Measurements from ENCODE around the gene TCF4.
A peak's percentile ranks its signal among the peaks of the same experiment; 100 is the strongest.

TCF4 gene

DNA sequence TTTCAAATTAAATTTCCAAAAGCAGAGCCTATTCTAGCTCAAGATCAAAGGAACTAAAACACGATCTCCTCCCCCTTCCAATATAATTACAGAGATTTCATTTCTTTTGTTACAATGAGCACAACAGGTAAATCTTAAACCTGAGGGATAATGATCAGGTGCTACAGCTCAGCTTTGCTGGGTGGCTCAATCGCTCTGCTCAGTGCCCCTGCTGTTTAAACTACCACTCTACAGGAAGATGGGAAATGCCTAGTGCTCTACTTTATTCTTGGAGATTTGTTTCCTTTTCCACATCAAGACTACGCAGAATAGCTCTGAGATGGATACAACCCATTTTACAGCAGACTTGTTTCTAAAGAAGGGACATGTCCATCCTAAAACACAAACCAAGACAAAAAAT lies 162.3 kb downstream of the TCF4 start:
- H3K4me3 ChIP-seq (ENCODE audit: control insufficient read depth, low read depth, low read length): no peak overlapping the region
- TF ChIP-seq, protein P1, sequence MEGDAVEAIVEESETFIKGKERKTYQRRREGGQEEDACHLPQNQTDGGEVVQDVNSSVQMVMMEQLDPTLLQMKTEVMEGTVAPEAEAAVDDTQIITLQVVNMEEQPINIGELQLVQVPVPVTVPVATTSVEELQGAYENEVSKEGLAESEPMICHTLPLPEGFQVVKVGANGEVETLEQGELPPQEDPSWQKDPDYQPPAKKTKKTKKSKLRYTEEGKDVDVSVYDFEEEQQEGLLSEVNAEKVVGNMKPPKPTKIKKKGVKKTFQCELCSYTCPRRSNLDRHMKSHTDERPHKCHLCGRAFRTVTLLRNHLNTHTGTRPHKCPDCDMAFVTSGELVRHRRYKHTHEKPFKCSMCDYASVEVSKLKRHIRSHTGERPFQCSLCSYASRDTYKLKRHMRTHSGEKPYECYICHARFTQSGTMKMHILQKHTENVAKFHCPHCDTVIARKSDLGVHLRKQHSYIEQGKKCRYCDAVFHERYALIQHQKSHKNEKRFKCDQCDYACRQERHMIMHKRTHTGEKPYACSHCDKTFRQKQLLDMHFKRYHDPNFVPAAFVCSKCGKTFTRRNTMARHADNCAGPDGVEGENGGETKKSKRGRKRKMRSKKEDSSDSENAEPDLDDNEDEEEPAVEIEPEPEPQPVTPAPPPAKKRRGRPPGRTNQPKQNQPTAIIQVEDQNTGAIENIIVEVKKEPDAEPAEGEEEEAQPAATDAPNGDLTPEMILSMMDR (conservative IDR thresholded peaks at IDR 0.05; ENCODE audit: control insufficient read depth, insufficient read depth, low read depth, low read length): no peak
- no peak for DNase-seq (ENCODE audit: low read depth)

DNA sequence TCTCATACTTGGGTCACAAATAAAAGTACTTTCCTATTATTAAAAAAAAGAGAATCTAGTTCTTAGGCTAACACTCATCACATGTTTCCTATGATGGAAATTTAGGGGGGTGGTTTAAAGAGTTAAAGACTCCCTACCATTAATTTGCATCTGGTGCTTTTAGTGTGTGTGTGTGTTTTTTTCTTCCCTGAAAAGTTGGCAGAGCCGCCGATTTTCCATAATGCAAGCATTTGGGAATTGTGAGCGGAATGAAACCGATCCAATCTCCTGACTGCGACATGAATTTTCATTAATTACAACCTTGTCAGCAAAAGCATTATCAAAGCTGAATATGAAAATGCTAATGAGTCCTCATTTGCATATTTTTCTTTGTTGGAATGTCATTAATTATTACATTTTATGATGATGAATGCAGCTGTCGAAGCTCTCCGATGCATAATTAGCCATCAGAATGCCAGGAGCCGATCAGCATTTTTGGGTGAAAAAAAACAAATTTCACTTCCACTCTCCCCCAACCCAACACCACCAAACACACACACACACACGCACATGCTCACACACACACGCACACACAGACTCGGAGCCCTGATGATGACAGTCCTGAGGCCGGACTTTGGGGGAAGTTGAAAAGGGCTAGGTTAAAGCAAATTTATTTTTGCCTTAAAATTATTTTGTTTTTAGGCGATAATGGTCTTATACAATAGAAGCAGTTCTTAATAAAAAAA lies 165.4 kb downstream of the TCF4 start:
- H3K4me3 ChIP-seq (ENCODE audit: control insufficient read depth, low read depth, low read length): peak overlapping the region; percentile 63
- DNase-seq (ENCODE audit: low read depth): peak; percentile 61
- TF ChIP-seq, protein P1 (conservative IDR thresholded peaks at IDR 0.05; ENCODE audit: control insufficient read depth, insufficient read depth, low read depth, low read length): no peak

DNA sequence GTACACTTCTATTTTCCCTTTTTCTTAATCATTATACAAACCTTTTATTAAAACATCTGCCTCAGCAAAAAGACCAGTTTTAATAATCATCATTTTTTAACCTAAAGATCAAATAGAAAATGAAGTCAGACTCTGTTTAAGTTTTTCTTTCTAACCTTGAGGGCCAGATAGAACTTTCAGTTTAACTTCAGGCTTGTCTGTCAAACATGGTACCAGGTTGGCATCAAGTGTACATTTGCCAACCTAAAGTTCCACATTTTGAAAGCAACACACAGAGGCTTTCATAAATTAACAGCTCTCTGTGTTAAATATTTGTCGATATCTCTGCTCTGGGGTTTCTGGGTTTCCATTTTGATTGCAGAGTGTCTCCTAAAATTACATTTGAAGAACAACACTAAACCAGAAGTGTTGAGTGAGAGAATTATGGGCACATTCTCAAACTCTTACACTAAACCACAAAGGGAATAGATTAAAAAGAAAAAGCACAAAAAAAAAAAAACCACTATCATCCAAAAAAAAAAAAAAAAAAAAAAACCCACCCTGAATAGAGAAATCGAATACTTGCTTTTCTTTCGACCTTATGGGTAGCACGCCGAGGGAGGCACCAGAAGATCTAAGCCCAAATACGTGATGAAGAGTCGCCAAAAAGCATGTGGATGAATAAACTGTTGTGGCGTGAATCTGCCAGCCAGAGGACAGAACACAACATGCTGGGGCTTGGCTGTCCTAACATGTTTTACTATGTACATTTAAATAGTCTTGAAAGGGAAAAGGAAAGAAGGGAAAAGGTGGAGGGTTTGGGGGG lies 166.2 kb downstream of the TCF4 start:
- peak overlapping the region; percentile 63 for H3K4me3 ChIP-seq (ENCODE audit: control insufficient read depth, low read depth, low read length)
- TF ChIP-seq, protein P1 (conservative IDR thresholded peaks at IDR 0.05; ENCODE audit: control insufficient read depth, insufficient read depth, low read depth, low read length): no peak
- peak; percentile 74 for DNase-seq (ENCODE audit: low read depth)

DNA sequence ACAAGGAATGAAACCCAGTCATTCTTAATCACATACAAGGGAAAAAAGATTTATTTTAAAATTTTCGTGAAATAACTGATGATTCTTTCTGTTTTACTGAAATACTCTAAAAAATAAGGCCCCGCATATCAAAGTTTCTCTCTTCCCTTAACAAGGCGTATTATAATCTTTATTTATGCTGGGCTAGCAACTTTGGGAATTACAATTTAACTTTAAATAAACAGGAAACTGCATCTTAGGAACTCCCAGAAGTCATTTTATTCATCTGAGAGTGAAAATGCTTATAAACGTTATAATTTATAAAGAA lies 166.7 kb downstream of the TCF4 start:
- peak overlapping the region; percentile 63 for H3K4me3 ChIP-seq (ENCODE audit: control insufficient read depth, low read depth, low read length)
- no peak for DNase-seq (ENCODE audit: low read depth)
- TF ChIP-seq, protein P1 (conservative IDR thresholded peaks at IDR 0.05; ENCODE audit: control insufficient read depth, insufficient read depth, low read depth, low read length): no peak

DNA sequence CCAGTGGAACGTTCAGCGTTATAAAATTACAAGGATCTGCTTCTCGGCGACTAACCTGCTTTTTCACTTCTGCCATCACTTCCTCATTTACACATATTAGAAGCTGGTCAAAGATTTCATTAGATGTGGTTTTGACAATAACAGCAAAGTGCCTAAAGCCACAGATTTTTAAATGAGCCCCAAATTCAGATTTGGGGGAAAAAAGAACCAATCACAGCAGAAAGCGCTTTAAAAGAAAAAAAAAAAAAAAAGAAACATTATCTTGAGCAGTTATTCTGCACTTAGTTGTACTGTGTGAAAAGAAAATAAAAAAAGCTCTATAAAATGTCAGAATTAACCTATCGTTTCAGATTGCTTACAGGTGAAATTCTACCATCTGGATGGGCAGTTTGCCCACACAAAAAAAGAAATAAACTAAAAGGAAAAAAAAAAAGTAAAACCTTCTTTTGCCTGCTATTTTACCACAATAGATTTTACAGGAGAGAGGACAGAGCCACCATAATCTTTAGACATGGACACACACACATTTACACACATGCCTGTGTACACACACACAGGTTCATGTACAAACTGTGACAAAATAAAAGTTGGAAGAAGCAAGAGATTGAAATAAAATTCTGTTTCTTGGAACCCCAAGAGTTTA lies 167.2 kb downstream of the TCF4 start:
- peak overlapping the region; percentile 30 for H3K4me3 ChIP-seq (ENCODE audit: control insufficient read depth, low read depth, low read length)

DNA sequence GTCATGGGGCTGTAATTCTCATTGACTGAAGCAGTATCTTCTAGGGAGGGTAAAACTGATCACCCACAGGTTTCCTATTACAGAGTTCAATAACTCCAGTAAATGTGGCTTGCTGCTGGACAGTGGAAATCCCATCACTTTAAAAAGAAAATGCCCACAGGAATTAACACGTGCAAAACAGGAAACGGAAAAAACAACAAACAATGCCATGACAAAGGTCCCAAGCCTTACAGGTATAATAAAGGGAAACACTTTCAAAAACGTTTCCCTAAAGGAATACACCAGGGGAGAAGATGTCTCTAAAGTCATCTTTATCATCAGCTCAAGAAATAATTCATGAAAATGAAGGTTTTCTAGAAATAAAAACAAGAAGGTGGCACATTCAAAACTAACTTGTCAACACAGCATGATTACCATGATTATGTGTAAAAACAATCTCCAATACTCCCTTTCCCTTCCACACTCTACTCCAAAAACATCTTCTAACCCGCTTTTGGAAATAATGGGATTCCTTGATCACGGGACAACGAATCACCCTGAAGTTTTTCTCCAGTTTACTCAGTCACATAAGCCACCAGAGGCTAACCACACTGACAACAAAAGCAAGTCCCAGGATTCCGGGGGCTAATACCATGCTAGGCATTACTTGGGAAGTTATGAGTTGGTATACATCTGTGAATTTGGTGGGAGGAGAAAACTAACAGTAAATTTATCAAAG lies 167.9 kb downstream of the TCF4 start:
- H3K4me3 ChIP-seq (ENCODE audit: control insufficient read depth, low read depth, low read length): peak overlapping the region; percentile 30
- TF ChIP-seq, protein P1 (conservative IDR thresholded peaks at IDR 0.05; ENCODE audit: control insufficient read depth, insufficient read depth, low read depth, low read length): no peak
- DNase-seq (ENCODE audit: low read depth): no peak

More for the DNA sequence above, 167.2 kb downstream of the TCF4 start:
- TF ChIP-seq, protein P1 (conservative IDR thresholded peaks at IDR 0.05; ENCODE audit: control insufficient read depth, insufficient read depth, low read depth, low read length): no peak
- DNase-seq (ENCODE audit: low read depth): no peak

Data from fibroblast of mammary gland (primary cell).